Inferior parietal cortex (tissue), 1 donor: ENCODE data around the gene CNTNAP2.

Experiments used
- DNase-seq: peaks from one replicate; pipeline ENCODE4 v3.0.0-alpha.2; 2016; ENCODE audit errors: extremely low spot score

The CNTNAP2 gene

GRCh38 chr7:146565872-146566271 lies 449.3 kb downstream of the CNTNAP2 start:
- DNase-seq = no peak

GRCh38 chr7:146575903-146576302 lies 459.3 kb downstream of the CNTNAP2 start:
- no peak for DNase-seq

GRCh38 chr7:146591976-146592375 lies 475.4 kb downstream of the CNTNAP2 start:
- no peak for DNase-seq

- no peak for DNase-seq
These were observed 490.0 kb downstream of the CNTNAP2 start for GRCh38 chr7:146606628-146607027.

GRCh38 chr7:146619641-146620040 lies 503.0 kb downstream of the CNTNAP2 start:
- no peak for DNase-seq

GRCh38 chr7:146626912-146627311 lies 510.3 kb downstream of the CNTNAP2 start:
- no peak for DNase-seq

- DNase-seq = no peak
These were observed 518.8 kb downstream of the CNTNAP2 start for GRCh38 chr7:146635205-146636032.

GRCh38 chr7:146636033-146636356 lies 519.4 kb downstream of the CNTNAP2 start:
- no peak for DNase-seq

GRCh38 chr7:146636581-146636980 lies 520.0 kb downstream of the CNTNAP2 start:
- no peak for DNase-seq

- no peak for DNase-seq
These were observed 522.7 kb downstream of the CNTNAP2 start for GRCh38 chr7:146639291-146639690.

GRCh38 chr7:146641491-146641890 lies 524.9 kb downstream of the CNTNAP2 start:
- no peak for DNase-seq

- no peak for DNase-seq
These were observed 528.9 kb downstream of the CNTNAP2 start for GRCh38 chr7:146645383-146645976.

- no peak for DNase-seq
These were observed 530.8 kb downstream of the CNTNAP2 start for GRCh38 chr7:146647445-146647844.

- DNase-seq = no peak
These were observed 535.6 kb downstream of the CNTNAP2 start for GRCh38 chr7:146652176-146652575.

- no peak for DNase-seq
These were observed 537.4 kb downstream of the CNTNAP2 start for GRCh38 chr7:146654048-146654447.

- no peak for DNase-seq
These were observed 539.6 kb downstream of the CNTNAP2 start for GRCh38 chr7:146655928-146656797.

GRCh38 chr7:146656988-146657387 lies 540.4 kb downstream of the CNTNAP2 start:
- no peak for DNase-seq

- DNase-seq = no peak
These were observed 542.0 kb downstream of the CNTNAP2 start for GRCh38 chr7:146658604-146659003.

- DNase-seq = no peak
These were observed 543.1 kb downstream of the CNTNAP2 start for GRCh38 chr7:146659732-146660131.

- DNase-seq = no peak
These were observed 544.2 kb downstream of the CNTNAP2 start for GRCh38 chr7:146660839-146661238.

GRCh38 chr7:146661435-146661834 lies 544.8 kb downstream of the CNTNAP2 start:
- no peak for DNase-seq

GRCh38 chr7:146661929-146662328 lies 545.3 kb downstream of the CNTNAP2 start:
- DNase-seq = no peak

- no peak for DNase-seq
These were observed 548.4 kb downstream of the CNTNAP2 start for GRCh38 chr7:146665023-146665422.
